Skeletal muscle satellite cell (primary cell): ENCODE data around the gene PCDHA9.
A peak's percentile ranks its signal among the peaks of the same experiment; 100 is the strongest.
"Not testable (repeated sequence)": the region's sequence is repeated elsewhere in the genome, so short reads cannot be mapped to it uniquely, and the experiment has no call there.

ENCODE experiments used
- H3K27me3 ChIP-seq: 2 replicates; pipeline ENCODE4 v1.7.0; 2013; ENCODE audit warnings: low read length; ENCODE audit not compliant: control insufficient read depth, insufficient read depth
- H3K36me3 ChIP-seq: 2 replicates; pipeline ENCODE4 v1.7.0; 2013; ENCODE audit warnings: mild to moderate bottlenecking, control low read depth, low read length; ENCODE audit not compliant: insufficient read depth
- H3K4me1 ChIP-seq: 2 replicates; pipeline ENCODE4 v1.7.0; 2013; ENCODE audit warnings: low read length; ENCODE audit not compliant: control insufficient read depth, insufficient read depth
- H3K4me2 ChIP-seq: 2 replicates; pipeline ENCODE4 v1.7.0; 2013; ENCODE audit warnings: mild to moderate bottlenecking, low read length
- H3K4me3 ChIP-seq: 2 replicates; pipeline ENCODE4 v1.7.0; 2013; ENCODE audit warnings: low read length
- H3K9ac ChIP-seq: 2 replicates; pipeline ENCODE4 v1.7.0; 2013; ENCODE audit warnings: mild to moderate bottlenecking, low read depth, low read length, moderate library complexity
- H3K9me3 ChIP-seq: replicated peaks from 2 replicates; pipeline ENCODE4 v1.7.0; 2013; ENCODE audit warnings: mild to moderate bottlenecking, control low read depth, low read length

Gene PCDHA9

GRCh38 chr5:140822969-140823368 lies 25.2 kb upstream of the PCDHA9 start:
- not testable (repeated sequence) for H3K4me1 ChIP-seq, H3K4me2 ChIP-seq, H3K9ac ChIP-seq, H3K27me3 ChIP-seq, H3K36me3 ChIP-seq, H3K9me3 ChIP-seq, H3K4me3 ChIP-seq

- no peak overlapping the region for H3K4me3 ChIP-seq
- no peaks in the 10 kb centered on the region for H3K36me3 ChIP-seq
- no peaks in the 10 kb centered on the region for H3K27me3 ChIP-seq
- no peak overlapping the region for H3K9ac ChIP-seq
- H3K9me3 ChIP-seq: no peaks in the 10 kb centered on the region
- no peak overlapping the region for H3K4me2 ChIP-seq
- no peaks in the 10 kb centered on the region for H3K4me1 ChIP-seq
Observed at GRCh38 chr5:140823475-140823874, 24.7 kb upstream of the PCDHA9 start.

GRCh38 chr5:140827704-140828361 lies 20.3 kb upstream of the PCDHA9 start, which contains the start of gene PCDHA6:
TSS of gene PCDHA6 (plus strand) at chr5:140827960. CDS start at chr5:140828092, 132 bp downstream.
- H3K36me3 ChIP-seq: no peaks in the 10 kb centered on the region
- peak within 1 kb of the TSS; percentile 24 for H3K4me3 ChIP-seq
- H3K9ac ChIP-seq: no peak within 1 kb of the TSS
- no peak within 1 kb of the TSS for H3K4me2 ChIP-seq
- no peaks in the 10 kb centered on the region for H3K9me3 ChIP-seq
- H3K4me1 ChIP-seq: no peaks in the 10 kb centered on the region
- H3K27me3 ChIP-seq: no peaks in the 10 kb centered on the region

- Histone ChIP-seq H3K4me3 (no peak overlapping the region), H3K9me3 (no peaks in the 10 kb centered on the region), H3K4me2 (no peak overlapping the region), H3K9ac (no peak overlapping the region), H3K36me3 (no peaks in the 10 kb centered on the region), H3K27me3 (no peaks in the 10 kb centered on the region), H3K4me1 (no peaks in the 10 kb centered on the region)
Observed at GRCh38 chr5:140828362-140828737, 19.8 kb upstream of the PCDHA9 start.

- not testable (repeated sequence) for H3K4me1 ChIP-seq, H3K4me2 ChIP-seq, H3K9ac ChIP-seq, H3K4me3 ChIP-seq, H3K27me3 ChIP-seq, H3K9me3 ChIP-seq, H3K36me3 ChIP-seq
Observed at GRCh38 chr5:140829511-140830501, 18.4 kb upstream of the PCDHA9 start.

- no peak within 1 kb of the TSS for H3K9ac ChIP-seq
- no peaks in the 10 kb centered on the region for H3K9me3 ChIP-seq
- peak within 1 kb of the TSS; percentile 28 for H3K4me3 ChIP-seq
- H3K36me3 ChIP-seq: no peaks in the 10 kb centered on the region
- H3K4me2 ChIP-seq: no peak within 1 kb of the TSS
- H3K27me3 ChIP-seq: no peaks in the 10 kb centered on the region
- no peaks in the 10 kb centered on the region for H3K4me1 ChIP-seq
Observed at GRCh38 chr5:140833993-140834392, 14.2 kb upstream of the PCDHA9 start, which contains the start of gene PCDHA7. TSS of gene PCDHA7 (plus strand) at chr5:140834269. CDS start at chr5:140834384, 115 bp downstream.

GRCh38 chr5:140834439-140835008 lies 13.7 kb upstream of the PCDHA9 start:
- not testable (repeated sequence) for H3K4me1 ChIP-seq, H3K9ac ChIP-seq, H3K9me3 ChIP-seq, H3K36me3 ChIP-seq, H3K27me3 ChIP-seq, H3K4me2 ChIP-seq
- peak overlapping the region; percentile 28 for H3K4me3 ChIP-seq

GRCh38 chr5:140835622-140836510 lies 12.3 kb upstream of the PCDHA9 start:
- no peaks in the 10 kb centered on the region for H3K9me3 ChIP-seq
- H3K36me3 ChIP-seq: no peaks in the 10 kb centered on the region
- H3K4me2 ChIP-seq: no peak overlapping the region
- no peaks in the 10 kb centered on the region for H3K4me1 ChIP-seq
- no peak overlapping the region for H3K9ac ChIP-seq
- H3K4me3 ChIP-seq: no peak overlapping the region
- no peaks in the 10 kb centered on the region for H3K27me3 ChIP-seq

GRCh38 chr5:140840978-140841962 lies 6.9 kb upstream of the PCDHA9 start, which contains the start of gene PCDHA8:
TSS of gene PCDHA8 (plus strand) at chr5:140841187. CDS start at chr5:140841322, 135 bp downstream.
- H3K4me1 ChIP-seq: no peaks in the 10 kb centered on the region
- no peak within 1 kb of the TSS for H3K9ac ChIP-seq
- no peaks in the 10 kb centered on the region for H3K27me3 ChIP-seq
- no peaks in the 10 kb centered on the region for H3K36me3 ChIP-seq
- no peaks in the 10 kb centered on the region for H3K9me3 ChIP-seq
- no peak within 1 kb of the TSS for H3K4me2 ChIP-seq
- H3K4me3 ChIP-seq: no peak within 1 kb of the TSS
